ENCODE measurements around the gene RAB40C. TPM values are rescaled to one million over a fixed set of nuclear protein-coding genes. Genes with fewer than 3 reads are reported as not detected.

The RAB40C gene
- total and polyA plus RNA-seq, 9 of the 15 experiments (the other 6 are each of a cell fraction or from before 2014, with no cell fraction given), result 0.17 to 23.4 (median 8.7) TPM

DNA sequence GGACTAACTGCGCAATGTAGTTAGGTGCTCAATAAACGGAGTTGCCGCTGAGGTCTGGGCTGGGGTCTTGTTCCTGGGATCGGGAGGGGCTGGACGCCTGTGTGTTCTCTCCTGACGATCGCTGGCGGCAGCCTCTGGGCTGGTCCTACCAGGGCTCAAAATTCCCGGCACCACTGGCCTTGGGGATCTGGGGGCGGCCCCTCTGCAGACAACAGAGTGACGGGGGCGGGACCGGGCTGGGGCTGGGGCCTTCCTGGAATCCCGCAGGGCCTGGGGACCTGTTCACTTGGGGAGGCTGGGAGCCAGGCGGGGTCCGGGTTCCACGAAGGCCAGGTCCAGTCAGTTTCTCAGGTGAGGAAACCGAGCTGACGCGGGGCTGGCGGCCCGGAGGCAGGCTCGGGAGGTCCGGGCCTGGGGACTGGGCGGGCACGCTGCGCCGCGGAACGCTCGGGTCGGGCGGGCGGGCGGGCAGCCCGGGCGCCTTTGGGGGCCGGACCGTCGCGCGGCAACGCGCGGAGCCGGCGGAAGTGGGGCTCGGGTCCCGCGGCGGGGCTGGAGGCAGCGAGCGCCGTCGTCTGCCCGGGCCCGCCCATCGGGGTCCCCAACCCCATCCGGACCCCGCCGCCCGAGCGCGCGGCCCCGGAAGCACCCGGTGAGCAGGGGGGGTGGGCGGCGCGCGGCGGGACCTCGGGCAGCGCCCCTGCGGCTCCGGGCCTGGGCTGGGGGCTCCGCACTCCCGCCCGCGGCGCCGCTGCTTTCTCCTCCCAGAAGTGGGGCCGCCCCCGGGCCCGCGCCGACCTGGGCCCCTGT lies 20.2 kb upstream of the RAB40C start, which contains the start of gene PIGQ:
PIGQ (plus strand) TSS at position 524 of the 810 bp plus-strand sequence. CDS start 4,107 bp downstream, outside the sequence.
- H3K79me2 ChIP-seq (ENCODE audit: control insufficient read depth, insufficient read depth, low read length), result peaks cover 46% of the 10 kb centered on the region
- H2AFZ ChIP-seq (ENCODE audit: low read depth, low read length), result peak within 1 kb of the TSS; percentile 88
- no peaks in the 10 kb centered on the region; the same call in 1 of the 2 replicates for H4K20me1 ChIP-seq (replicated peaks; ENCODE audit: control insufficient read depth, insufficient read depth, low read length)
- no peak for FAIRE-seq
- intact Hi-C loops (cut with micrococcal nuclease) (loop anchor here (5.0 kb wide), 1 partner anchor 42 kb away; the partner anchor contains the start of gene CAPN15), in situ Hi-C loops (cut with MboI) (no loop called here)
- H3K36me3 ChIP-seq (ENCODE audit: control insufficient read depth, insufficient read depth, low read length), result peaks cover 9% of the 10 kb centered on the region; the same call in 1 of the 3 replicates
- peaks cover 40 to 92% of the 10 kb centered on the region in 2 experiments for H3K4me1 ChIP-seq (replicated peaks in 1 of 2; ENCODE audit: control insufficient read depth in 2 of 2, insufficient read depth in 2 of 2, low read length in 2 of 2)
- H3K4me3 ChIP-seq, result peak within 1 kb of the TSS; percentile 99
- no peaks in the 10 kb centered on the region for H3K27me3 ChIP-seq (ENCODE audit: control insufficient read depth in 2 of 2, insufficient read depth in 2 of 2, low read length in 2 of 2)
- H3K9ac ChIP-seq (ENCODE audit: insufficient read depth in 1 of 2, low read depth in 2 of 2, low read length in 2 of 2), result peak within 1 kb of the TSS; percentile 75 to 88
- POLR2A ChIA-PET, result interaction anchor here (0.6 to 1.3 kb wide), 3 partner anchors 19 to 1109 kb away, joined by 3 to 5 read pairs (median 4); no protein-coding TSS in a partner anchor
- H3K9me1 ChIP-seq (ENCODE audit: control insufficient read depth, insufficient read depth, low read length), result no peaks in the 10 kb centered on the region
- ATAC-seq, result peak; percentile 66
- DNase-seq (ENCODE audit: extremely low read depth in 1 of 4, low spot score in 3 of 4), result peak; percentile 84 to 89 (median 87)
- no TSS peak for BruUV-seq (replicated peaks)
- WGBS (ENCODE audit: insufficient coverage, low coverage, missing lambda C conversion rate), result under 1% methylated on average over 36 of the region's 87 CpGs
- H3K9me3 ChIP-seq (replicated peaks; ENCODE audit: control insufficient read depth, insufficient read depth, low read depth, low read length), result no peaks in the 10 kb centered on the region
- peak within 1 kb of the TSS; percentile 90 for H3K4me2 ChIP-seq (ENCODE audit: insufficient read depth, low read length)
- CTCF ChIA-PET (ENCODE audit: low intra/inter-chr PET ratio), result no interaction called here
- H3K27ac ChIP-seq (ENCODE audit: extremely low read depth, low read depth, low read length), result peak within 1 kb of the TSS; percentile 81
- TF ChIP-seq ZFX (CRISPR knock-in tag; IDR thresholded peaks at IDR 0.05) (peak; percentile 68), DACH1 (IDR thresholded peaks at IDR 0.05; ENCODE audit: partially characterized antibody) (no peak), GATAD2B (IDR thresholded peaks at IDR 0.05; ENCODE audit: borderline replicate concordance) (0 out of 2 replicates have a peak, but pooled peaks have one; percentile 58), GABPB1 (CRISPR knock-in tag; IDR thresholded peaks at IDR 0.05) (peak; percentile 66), TAF9B (IDR thresholded peaks at IDR 0.05; ENCODE audit: partially characterized antibody) (no peak), CXXC5 (CRISPR knock-in tag; IDR thresholded peaks at IDR 0.05) (peak; percentile 83), SAP30 (IDR thresholded peaks at IDR 0.05; ENCODE audit: borderline replicate concordance, insufficient read depth, low read depth, low read length, poor library complexity, severe bottlenecking) (peak; percentile 55), ZBTB7A (IDR thresholded peaks at IDR 0.05; ENCODE audit: borderline replicate concordance, control insufficient read depth, low read depth, low read length) (peak; percentile 63; the same call in 1 of the 2 replicates), MBD2 (IDR thresholded peaks at IDR 0.05; ENCODE audit: borderline replicate concordance, low read depth) (no peak; the same call in 1 of the 2 replicates), MEF2D (tag; conservative IDR thresholded peaks at IDR 0.05; ENCODE audit: low read depth) (no peak), RB1 (IDR thresholded peaks at IDR 0.05; ENCODE audit: low read depth) (peak; percentile 40; the same call in 1 of the 2 replicates), SIN3A (IDR thresholded peaks at IDR 0.05; ENCODE audit: borderline replicate concordance in 2 of 2, control insufficient read depth in 1 of 2, low read depth in 2 of 2, low read length in 2 of 2) (peak; percentile 58 to 63; a peak in 2 of 4 replicates), ZNF316 (IDR thresholded peaks at IDR 0.05) (no peak), ZNF699 (CRISPR knock-in tag; IDR thresholded peaks at IDR 0.05; ENCODE audit: insufficient replicate concordance) (no peak), GABPA (tag; conservative IDR thresholded peaks at IDR 0.05; ENCODE audit: low read depth) (peak; percentile 96)
- TF ChIP-seq, protein P1, sequence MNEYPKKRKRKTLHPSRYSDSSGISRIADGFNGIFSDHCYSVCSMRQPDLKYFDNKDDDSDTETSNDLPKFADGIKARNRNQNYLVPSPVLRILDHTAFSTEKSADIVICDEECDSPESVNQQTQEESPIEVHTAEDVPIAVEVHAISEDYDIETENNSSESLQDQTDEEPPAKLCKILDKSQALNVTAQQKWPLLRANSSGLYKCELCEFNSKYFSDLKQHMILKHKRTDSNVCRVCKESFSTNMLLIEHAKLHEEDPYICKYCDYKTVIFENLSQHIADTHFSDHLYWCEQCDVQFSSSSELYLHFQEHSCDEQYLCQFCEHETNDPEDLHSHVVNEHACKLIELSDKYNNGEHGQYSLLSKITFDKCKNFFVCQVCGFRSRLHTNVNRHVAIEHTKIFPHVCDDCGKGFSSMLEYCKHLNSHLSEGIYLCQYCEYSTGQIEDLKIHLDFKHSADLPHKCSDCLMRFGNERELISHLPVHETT (CRISPR knock-in tag; conservative IDR thresholded peaks at IDR 0.05 in 1 of 2, IDR thresholded peaks at IDR 0.05 in 1 of 2), result 0 out of 4 replicates have a peak, but pooled peaks of 1 of the 2 experiments have one; percentile 45
- TF ChIP-seq, protein P2, sequence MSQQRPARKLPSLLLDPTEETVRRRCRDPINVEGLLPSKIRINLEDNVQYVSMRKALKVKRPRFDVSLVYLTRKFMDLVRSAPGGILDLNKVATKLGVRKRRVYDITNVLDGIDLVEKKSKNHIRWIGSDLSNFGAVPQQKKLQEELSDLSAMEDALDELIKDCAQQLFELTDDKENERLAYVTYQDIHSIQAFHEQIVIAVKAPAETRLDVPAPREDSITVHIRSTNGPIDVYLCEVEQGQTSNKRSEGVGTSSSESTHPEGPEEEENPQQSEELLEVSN (IDR thresholded peaks at IDR 0.05; ENCODE audit: borderline replicate concordance in 1 of 2, extremely low read depth in 1 of 2, insufficient read depth in 1 of 2, insufficient read length in 1 of 2, low read depth in 1 of 2, low read length in 1 of 2, poor library complexity in 1 of 2, severe bottlenecking in 1 of 2), result peak in 1 of 2 experiments; percentile 74
